Measurements from ENCODE around the gene C1QTNF6.

Gene C1QTNF6

GRCh38 chr22:37223965-37224551 lies 36.0 kb upstream of the C1QTNF6 start:
- DNase-seq (ENCODE audit: low spot score), result no peak

- no peak for DNase-seq (ENCODE audit: low spot score)
Measured at GRCh38 chr22:37222440-37222971, 34.5 kb upstream of the C1QTNF6 start.

GRCh38 chr22:37221424-37222333 lies 33.6 kb upstream of the C1QTNF6 start:
- no peak for DNase-seq (ENCODE audit: low spot score)

DNA sequence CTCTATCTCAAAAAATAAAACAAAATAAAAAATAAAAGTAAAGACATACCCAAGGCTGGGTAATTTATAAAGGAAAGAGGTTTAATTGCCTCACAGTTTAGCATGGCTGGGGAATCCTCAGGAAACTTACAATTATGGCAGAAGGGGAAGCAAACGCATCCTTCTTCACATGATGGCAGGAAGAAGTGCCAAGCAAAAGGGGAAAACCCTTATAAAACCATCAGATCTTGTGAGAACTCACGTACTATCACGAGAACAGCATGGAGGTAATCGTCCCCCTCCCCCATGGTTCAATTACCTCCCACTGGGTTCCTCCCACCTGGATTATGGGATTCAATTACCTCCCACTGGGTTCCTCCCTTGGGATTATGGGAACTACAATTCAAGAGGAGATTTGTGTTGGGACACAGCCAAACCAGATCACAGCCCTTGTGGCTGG lies 32.5 kb upstream of the C1QTNF6 start:
- DNase-seq (ENCODE audit: low spot score), result no peak

DNA sequence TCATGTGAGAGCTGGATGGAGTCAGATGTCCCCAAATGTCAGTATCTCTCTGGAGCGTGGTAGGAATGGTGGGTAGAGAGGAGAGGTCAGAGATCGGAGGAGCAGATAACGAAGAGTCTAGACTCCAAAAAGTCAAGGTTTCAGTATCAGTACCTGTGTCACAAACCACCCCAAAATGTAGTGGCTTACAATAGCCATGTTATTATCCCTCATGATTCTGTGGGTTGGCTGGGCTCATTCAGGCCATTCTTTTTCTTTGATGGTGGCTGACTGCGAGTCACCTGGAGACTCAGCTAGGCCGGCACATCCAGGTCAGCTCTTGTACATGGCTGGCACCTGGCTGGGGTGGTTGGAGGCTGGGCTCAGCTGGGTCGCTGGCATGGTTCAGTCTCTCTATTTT lies 31.5 kb upstream of the C1QTNF6 start:
- DNase-seq (ENCODE audit: low spot score), result no peak

DNA sequence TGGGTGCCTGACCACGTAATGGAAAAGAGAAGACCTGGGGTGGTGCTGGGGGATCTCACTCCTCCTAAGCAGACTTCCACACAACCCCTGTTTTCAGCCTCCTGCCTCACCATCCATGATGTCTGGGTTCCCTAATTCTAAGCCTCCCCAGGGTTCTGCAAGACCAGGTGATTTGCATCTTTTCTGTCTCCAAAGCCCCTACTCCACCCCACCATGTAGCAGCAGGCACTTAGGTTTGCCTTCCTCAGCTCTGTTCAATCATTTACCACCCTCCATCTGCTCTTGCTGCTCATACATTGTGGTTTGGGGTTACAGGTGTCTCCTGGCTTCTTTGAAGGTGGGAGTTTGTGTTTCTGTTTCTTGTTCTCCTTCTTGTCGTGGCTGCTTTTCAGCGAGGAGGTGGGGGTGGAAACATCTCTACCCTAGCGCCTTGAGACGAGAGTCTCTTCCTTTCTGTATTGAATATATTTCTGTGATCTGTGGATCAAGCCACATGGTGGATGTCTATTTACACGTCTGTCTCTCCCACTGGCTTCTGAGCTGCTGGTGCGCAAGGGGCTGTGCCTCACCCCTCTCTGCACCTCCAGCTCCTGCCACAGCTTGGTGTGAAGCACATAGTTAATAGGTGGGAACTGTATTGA lies 30.8 kb upstream of the C1QTNF6 start:
- DNase-seq (ENCODE audit: low spot score), result no peak

DNA sequence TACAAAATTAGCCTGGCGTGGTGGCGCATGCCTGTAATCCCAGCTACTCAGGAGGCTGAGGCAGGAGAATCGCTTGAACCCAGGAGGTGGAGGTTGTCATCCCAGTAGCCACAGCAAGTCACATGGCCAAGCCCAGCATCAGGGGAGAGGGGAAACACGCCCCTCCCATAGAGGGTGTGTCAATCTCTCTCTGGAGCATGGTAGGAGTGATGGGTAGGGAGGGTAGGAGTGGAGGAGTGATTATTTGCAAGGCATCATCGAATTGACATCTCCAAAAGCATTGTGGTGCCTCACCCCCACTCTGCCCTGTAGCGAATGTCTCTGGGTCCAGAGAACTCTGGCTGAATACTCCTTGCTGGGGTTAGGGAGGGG lies 30.3 kb upstream of the C1QTNF6 start:
- DNase-seq (ENCODE audit: low spot score), result no peak

DNA sequence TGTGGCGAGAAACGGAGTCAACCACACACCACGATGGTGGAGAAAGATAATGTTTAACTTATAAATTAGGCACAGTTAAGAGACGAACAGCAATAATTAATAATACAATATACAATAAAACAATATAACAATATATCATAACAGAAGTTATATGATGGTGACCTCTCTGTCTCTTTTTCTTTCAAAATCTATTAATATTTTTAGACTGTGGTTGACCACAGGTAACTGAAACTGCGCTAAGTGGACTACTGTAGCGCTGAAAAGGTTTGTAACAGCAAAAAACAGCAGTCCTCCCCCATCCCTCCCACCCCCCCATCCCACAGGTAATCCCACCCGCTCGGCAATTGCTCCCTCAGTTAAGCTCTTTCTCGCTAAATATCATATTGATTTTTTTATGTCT lies 27.8 kb upstream of the C1QTNF6 start:
- DNase-seq (ENCODE audit: low spot score), result no peak

DNA sequence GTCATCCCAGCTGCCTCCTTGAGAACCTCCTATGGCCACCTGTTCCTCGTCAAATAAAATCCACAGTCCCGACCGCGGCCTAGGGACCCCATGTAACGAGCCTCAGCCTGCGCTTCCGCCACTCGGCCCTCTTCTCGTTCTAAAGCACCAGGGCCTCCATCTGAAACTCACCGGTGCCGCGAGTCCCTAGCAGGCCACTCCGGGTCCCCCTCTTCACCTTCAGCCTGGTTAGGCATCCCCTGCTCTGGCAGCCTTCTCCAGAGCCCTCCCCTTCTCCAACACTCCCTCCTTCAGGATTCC lies 26.6 kb upstream of the C1QTNF6 start:
- no peak for DNase-seq (ENCODE audit: low spot score)

DNA sequence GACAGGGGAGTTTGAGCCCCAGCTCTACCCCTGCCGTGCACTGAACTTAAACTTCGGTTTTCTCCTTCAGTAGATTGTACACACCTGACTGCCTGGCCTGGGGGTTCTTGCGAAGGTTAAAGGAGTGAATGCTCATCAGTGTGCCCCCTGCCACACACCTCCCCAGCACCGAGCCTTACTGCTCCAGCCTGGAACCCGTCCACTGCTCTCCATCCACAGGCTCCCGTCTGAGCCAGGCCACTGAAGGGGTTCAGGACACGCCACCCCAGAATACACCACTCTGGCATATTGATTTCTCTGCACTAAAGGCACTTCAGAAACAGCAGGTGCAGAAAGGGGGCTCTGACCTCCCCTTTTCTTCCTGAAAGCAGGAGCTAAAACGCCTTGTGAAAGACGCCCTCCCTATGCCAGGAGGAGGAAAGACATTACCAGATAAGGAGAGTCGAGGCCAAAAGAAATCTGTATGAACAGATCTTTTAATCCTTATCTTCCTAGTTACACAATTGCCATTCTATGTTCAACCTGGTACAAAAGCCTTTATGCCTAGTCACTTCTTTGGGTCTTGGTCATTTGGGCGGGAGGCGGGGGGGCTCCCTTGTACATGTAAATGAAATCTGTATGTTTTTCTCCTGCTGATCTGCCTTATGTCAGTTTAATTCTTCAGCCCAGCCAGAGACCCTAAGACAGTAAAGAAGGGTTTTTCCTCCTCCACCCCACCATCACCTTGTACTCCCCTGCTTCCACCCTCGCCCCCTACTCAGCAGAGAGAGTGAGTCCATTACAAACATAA lies 26.1 kb upstream of the C1QTNF6 start:
- DNase-seq (ENCODE audit: low spot score), result no peak

DNA sequence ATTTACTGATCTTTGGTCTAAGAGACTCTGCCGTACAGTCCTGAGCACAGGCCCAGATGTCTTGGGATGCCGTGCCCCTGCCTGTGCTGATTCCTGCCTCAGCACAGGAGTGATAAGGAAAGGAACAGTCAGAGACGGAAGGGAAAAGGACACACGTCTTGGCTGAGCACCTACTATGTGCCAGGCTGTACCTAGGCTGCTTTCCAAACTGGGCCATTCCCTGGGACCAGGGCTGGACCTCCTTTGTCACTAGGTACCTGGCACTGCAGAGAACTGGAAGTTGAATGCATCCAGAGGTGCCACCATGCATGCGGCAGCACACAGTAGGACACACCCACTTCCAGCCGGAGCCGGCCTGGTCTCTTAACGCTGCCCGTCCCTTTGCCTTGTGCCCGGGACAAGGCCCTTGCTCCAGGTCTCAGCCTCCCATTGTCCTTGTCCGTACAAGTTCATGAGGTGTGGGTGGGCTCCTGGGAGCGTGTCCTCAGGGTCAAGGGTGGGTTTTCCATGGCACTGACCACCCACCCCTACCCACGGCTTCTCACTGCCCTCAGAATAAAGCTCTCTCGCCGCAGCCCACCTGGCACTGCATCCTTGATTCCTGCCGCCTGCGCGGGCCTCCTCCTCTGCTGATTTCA lies 25.3 kb upstream of the C1QTNF6 start:
- no peak for DNase-seq (ENCODE audit: low spot score)

DNA sequence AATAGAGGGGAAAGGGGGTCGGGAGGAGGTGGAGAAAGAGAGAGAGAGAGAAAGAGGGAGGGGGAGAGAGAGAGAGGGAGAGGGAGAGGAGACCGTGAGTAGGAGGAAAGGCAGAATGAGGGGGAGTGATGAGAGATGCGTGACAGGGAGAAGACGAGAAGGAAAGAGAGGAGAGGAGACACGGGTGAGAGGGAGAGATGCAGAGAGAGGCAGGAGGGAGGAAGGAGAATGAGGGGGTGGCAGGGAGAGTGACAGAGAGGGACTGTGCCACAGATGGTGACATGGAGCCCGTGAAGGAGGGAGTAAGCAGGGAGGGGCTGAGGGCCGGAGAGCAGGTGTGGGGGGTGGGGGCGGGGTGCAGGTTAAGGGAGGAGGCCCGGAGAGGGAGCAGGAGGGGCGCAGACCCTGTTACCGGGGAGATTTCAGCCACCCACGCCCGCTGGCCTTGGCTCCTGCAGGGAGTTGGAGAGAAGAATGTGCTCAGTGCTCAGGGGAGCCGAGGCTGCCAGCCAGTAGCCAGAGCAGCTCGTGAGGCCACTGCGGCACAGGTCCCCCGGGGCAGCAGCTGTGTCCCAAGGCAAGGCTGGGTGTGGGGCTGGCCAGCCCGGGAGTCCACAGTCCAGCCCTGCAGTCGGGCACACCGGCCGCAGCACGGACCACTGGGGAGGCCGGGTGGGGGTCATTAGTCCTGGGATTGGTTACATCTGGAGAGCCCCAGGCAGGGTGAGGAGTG lies 24.3 kb upstream of the C1QTNF6 start, which contains the start of gene SSTR3:
SSTR3 (minus strand) TSS at position 304 of the 733 bp plus-strand sequence. CDS start 4,674 bp downstream, outside the sequence.
- peak; percentile 46 for DNase-seq (ENCODE audit: low spot score)

DNA sequence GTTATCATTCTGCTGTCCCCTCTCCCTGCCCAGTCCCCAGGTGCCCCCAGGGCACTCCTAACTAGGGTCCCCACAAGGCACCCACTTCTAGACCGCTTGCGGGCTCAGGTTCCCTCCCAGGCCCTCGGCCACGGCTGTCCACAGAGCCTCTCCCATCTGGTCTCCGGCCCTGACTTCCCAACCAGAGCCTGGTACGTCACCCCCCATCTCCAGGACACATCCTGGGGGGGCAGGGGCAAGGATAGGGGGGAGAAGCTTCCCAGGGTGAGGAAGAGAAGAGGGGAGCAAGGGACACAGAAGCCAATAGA lies 23.8 kb upstream of the C1QTNF6 start:
- no peak for DNase-seq (ENCODE audit: low spot score)

DNA sequence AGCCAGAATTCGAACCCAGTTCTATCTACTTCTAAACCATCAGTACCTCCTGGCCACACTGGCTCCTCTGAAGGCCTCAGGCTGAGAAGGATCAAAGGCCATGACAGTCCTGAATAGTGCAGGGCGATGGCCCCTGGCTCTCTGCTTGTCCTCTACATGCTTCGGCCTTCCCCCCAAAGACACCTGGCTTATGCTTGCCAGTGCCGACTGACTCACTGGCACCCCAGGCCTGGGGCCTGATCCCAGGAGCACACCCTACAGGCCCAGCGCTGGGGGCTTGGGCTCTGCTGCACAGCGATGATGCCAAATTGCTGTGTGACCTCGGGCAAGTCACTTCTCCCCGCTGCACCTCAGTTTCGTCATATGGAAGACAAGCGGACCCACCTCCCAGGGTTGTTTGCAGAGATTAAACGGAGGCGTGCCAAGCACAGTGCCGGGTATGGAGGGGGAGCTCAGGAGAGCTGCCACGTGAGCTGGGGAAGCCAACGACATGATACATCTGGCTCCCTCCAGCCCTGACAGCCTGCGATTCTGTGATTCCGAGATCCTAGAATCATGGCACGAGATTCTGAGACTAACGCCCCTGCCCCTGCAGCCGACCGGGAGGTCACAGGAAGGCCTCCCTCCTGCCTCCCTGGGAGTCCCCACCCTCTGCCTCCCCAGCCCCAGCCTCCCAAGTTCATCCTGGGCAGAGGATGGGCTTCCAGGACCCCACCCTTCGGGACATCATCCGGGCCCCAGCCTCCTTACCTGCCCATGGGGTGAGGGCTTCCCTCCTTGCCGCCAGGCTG lies 23.2 kb upstream of the C1QTNF6 start:
- DNase-seq (ENCODE audit: low spot score), result no peak

DNA sequence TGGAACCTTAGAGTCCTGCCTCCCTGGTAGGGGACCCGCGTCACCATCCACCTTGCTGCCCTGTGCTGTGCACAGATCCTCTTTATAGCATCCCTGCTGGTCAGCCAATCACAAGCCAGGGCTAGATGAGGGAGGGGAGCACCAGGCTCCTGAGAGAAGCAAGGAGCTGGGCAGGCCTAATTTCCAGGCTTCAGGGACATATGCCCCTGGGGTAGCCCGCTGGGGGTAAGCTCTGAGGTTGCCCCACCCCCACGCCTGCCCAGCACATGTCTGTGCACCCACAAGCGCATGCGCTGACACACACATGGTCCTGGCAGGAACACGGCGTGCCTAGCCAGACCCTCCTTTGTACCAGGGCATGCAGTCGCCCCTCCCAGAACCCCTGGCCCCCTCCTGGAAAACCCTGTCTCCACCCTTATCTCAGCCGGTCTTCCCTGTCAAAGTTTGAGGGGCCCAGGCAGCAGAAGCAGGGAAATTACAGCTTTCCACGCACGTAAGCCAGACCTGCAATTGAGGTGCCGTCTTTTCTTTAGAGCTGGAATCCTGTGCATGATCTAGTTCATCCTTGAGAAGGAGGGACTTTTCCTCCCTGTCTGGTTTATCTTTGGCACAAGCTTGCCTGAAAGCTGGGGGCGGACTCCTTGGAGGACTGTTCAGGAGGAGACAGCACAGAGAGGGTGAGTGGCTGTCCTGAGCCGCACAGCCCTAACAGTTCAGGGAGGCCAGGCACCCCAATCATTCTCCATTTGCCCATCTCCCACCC lies 22.2 kb upstream of the C1QTNF6 start:
- no peak for DNase-seq (ENCODE audit: low spot score)

GRCh38 chr22:37209140-37209845 lies 21.2 kb upstream of the C1QTNF6 start:
- no peak for DNase-seq (ENCODE audit: low spot score)

GRCh38 chr22:37208401-37209139 lies 20.5 kb upstream of the C1QTNF6 start:
- DNase-seq (ENCODE audit: low spot score), result no peak

- DNase-seq (ENCODE audit: low spot score), result no peak
Measured at GRCh38 chr22:37207981-37208380, 19.9 kb upstream of the C1QTNF6 start.

Data from Ammon's horn (tissue), 1 donor.